NCI-H2107 (cell line): ENCODE measurements around the gene IGF1R.

Experiments
- DNase-seq: peaks from one replicate; lab custom pipeline; 2025; lab: John Stamatoyannopoulos, UW

IGF1R gene

GRCh38 chr15:98776607-98777281, 128.4 kb downstream of the IGF1R start:
- DNase-seq = peak; percentile 30

DNA sequence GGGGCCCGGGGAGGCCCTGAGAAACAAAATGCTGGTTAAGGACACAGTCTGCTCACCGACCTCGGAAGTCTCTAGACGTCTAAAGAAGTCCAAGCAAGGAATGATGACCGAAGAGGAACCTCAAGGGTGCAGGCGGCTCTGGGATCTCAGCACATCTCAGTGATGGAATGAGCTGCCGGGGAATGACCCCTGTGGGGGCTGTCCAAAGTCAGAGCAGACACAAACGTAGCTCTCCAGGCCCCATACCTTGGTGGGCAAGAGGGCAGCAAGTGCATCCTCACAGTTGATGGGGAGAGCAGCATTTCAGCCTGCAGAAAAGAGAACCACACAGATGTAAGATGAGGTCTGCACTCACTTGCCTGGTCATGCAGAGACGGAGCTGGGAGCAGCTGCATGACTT, 129.1 kb downstream of the IGF1R start:
- no peak for DNase-seq

GRCh38 chr15:98778263-98778959, 130.1 kb downstream of the IGF1R start:
- no peak for DNase-seq

GRCh38 chr15:98778960-98779359, 130.6 kb downstream of the IGF1R start:
- no peak for DNase-seq

GRCh38 chr15:98779463-98780071, 131.2 kb downstream of the IGF1R start:
- no peak for DNase-seq

DNA sequence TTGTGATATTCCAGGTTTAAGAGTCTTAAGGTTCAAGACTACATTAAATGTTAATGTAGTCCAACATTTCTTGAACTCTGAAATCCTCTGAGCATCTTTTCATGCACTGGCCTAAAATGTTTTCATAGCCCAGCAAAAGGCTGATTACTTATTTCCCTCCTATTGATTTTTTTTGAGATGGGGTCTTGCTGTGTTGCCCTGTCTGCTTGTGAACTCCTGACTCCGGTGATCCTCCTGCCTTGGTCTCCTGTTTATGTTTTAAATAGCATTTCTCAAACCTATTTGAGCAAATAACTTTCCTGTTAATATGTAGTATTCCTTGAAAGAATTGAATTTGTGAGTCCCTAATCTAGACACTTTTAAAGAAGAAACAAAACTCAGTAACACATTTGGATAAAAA, 133.5 kb downstream of the IGF1R start:
- no peak for DNase-seq

DNA sequence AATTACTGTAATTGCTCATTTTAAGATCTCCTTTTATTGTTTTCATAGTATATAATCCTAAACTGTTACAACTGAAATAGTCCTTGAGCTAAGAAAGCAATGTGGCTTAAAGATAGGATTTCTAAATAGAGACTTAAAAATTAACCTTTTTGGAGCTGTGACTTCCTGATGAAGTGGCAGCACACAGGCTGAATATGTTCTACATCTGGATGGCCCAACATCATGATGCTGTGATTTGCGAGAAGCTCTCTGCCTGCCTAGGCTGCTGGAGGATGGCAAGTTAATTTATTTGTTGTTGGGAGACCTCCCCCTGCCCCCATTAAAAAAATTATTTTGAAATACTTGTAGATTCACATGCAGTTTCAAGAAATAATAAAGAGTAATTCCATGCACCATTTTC, 134.5 kb downstream of the IGF1R start:
- no peak for DNase-seq

- no peak for DNase-seq
Measured at GRCh38 chr15:98785431-98785806, 137.1 kb downstream of the IGF1R start.

DNA sequence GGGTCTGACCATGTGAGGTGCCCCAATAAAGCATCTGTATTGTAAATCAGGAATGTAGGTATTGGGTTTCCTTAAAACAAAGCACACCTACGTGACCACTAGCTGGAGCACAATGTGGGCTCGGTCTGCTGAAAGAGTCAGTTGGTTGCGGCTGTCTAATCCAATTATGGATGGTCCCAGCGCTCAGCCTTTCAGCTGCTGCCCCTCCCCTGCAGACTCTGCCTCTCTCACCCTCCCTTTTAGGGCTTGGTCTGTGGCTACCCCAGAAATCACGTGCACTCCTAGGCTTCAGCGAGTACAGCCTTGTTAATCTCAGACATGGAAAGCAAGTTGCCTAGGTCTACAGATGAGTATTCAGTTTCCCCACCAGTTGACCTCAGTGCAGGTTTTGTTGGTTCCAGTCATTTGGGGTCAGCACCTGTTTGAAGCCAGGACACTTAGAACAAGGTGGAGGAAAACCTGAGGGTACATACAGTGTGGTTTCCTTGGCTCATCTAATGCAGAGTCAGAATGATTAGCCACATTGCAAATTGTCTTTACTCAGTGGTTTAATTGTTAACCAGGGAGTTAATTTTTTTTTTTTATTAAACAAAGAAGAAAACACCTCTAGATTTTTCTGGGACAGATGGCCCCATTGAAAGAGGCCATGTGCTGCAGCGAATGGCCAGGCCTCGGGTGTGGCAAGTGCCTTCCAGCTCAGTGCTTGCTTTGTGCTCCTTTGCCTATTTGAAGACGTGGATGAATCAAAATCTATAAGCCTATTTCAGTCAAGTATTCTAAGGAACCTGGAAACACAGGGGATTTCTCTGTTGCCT, 137.7 kb downstream of the IGF1R start:
- peak; percentile 33 for DNase-seq

GRCh38 chr15:98786717-98787116, 138.4 kb downstream of the IGF1R start:
- DNase-seq = no peak

DNA sequence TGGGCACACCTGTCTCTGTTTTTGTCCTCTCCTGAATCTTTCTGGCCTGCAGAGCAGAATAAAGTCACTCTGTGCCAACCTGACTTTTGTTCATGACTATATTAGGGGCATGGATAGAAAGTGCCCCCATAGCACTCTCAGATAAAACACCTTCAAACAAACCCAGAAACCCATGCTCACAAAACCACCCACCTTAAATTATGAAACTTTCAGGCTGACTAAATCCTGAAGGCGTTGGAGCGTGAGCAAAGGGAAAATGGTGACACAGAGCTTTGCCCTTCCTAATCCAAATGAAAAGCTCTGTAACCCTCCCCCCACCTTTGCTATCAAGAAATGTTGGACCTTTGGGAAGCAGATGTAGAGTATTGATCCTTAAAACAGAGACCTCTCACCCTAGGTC, 138.9 kb downstream of the IGF1R start:
- DNase-seq = no peak

- DNase-seq = no peak
Measured at GRCh38 chr15:98787936-98788757, 139.8 kb downstream of the IGF1R start.

GRCh38 chr15:98789020-98789419, 140.7 kb downstream of the IGF1R start:
- no peak for DNase-seq

- DNase-seq = no peak
Measured at GRCh38 chr15:98790270-98790669, 141.9 kb downstream of the IGF1R start.

DNA sequence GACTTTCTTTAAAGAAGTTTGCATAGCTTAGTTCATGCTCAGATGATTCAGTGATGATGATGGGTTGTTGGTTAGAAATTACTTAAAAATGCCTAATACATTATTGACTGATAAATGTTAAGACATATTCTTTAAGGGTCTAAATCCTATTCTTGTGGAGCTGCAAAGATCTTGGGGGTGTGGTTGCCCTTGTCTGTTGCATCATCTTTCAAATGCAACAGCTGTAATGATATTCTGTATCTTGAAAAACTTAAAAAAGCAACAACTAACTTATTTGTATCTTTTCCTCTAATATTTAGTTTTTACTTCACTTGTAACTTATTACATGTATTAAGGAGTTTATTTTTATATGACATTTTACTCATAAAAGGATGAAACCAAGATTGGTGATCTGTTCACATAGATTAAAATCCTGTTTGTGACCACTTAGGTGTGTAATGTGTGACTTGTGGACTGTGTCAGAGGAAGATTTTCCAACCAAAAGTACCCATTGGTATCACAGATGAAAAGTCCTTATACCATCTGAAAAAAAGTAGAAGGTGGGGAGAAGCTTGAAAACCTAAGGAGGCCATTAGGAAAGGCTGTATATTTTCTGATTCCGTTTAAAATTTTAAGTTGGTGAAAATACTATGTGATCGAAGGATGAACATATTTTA, 142.8 kb downstream of the IGF1R start:
- DNase-seq = no peak

DNA sequence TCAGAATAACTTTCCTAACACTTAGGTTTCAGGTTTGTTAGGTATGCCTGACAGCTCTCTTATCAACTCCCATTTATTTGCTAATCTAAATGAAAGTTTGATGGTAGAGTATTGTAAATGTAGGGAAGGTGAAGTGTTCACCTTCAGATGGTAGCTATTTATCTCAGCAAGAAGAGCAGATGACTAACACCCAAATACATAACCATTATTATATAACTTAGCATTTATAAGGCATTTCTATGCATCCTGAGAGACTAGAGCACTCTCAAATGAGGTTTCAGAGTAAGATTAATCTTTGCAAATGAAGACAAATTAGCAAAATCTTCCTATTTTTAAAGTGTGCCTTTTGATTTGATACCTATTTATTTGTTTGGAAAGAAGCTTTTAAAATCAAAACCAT, 143.8 kb downstream of the IGF1R start:
- no peak for DNase-seq

DNA sequence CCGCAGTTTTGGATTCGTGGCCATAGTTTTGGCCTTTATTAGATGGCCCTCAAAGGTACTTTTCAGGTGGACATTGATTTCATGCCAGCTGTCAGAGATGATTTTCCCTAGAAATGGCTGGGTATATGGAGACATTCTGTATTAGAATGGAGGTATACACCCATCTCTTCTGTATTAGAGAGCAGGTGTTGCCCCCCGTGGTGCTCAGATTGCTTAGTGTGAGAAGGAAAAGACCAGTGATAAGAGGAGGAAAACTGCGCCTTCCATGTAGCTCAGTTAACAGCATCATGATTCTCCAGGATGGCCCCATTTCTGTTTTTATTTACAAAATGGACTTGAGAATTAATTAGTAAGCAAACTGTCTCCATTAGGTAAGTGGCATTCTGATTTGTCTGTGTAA, 145.9 kb downstream of the IGF1R start:
- DNase-seq = no peak

DNA sequence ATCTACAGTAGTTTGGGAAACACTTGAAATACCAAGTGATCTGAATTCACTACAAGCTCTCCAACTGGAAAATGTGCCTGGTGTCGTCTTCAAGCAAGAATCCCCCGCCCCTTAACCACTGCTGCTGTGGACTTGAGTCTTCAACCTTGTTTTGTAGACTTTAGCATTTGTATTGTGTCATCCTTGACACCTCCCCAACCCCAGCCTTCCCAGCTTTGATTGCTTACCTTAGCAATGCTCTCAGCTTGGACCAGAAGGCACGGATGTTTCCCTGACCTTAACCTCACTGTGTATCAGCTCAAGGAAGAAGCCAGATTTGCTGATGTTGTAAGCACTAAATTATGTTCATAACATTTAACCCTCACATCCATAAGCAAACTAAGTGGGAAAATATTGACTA, 146.4 kb downstream of the IGF1R start:
- no peak for DNase-seq

- DNase-seq = no peak
Measured at GRCh38 chr15:98795980-98796379, 147.6 kb downstream of the IGF1R start.

DNA sequence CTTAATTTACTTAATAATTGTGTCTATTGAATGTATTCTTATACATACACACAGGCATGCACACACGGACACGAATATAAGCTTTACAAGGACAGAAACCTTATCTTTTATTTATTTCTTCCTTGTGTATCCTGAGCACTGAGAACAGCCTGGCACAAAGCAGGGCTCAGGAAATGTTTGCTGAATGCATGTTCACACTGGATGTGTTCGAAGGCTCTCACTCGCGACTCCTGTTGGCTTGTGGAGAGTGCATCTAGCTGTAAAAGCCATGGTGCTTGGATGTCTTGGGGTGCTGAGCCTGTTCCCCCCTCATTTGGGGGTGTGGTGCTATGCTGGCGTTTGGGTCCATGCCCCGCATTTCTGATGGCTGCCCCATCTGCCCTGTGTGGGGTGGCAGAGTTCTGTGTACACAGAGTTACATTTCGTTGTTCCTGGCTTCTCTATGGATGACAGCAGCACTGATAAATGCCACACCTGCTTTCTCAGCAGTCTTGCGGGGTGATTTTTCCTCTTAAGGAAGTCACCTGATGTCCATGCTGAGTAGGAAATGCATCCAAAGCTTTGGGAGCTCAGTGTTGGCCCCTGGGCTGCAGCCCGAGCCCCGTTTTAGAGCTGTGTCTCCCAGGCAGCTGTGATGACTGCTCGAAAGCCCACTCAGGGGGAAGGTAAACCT, 148.5 kb downstream of the IGF1R start:
- DNase-seq = no peak
